Muscle of leg (tissue), 11 donors: ENCODE results near the gene CD2AP. TPM values are rescaled to one million over a fixed set of nuclear protein-coding genes. Genes with fewer than 3 reads are reported as not detected.
"Not testable (repeated sequence)": the region's sequence is repeated elsewhere in the genome, so short reads cannot be mapped to it uniquely, and the experiment has no call there.

Source experiments
- DNase-seq: peaks from one replicate; pipeline ENCODE4 v3.0.0; 2013
- H3K27ac ChIP-seq: one replicate; pipeline ENCODE4 v1.5.1; 2013; ENCODE audit warnings: mild to moderate bottlenecking, low read length, control low read depth
- H3K27me3 ChIP-seq: one replicate; pipeline ENCODE4 v1.6.1; 2013; ENCODE audit warnings: low read length; ENCODE audit not compliant: control insufficient read depth, insufficient read depth
- H3K36me3 ChIP-seq: one replicate; pipeline ENCODE4 v1.6.1; 2013; ENCODE audit warnings: low read length; ENCODE audit not compliant: control insufficient read depth, insufficient read depth
- H3K4me1 ChIP-seq: one replicate; pipeline ENCODE4 v1.6.1; 2013; ENCODE audit warnings: low read length; ENCODE audit not compliant: control insufficient read depth, insufficient read depth
- H3K4me3 ChIP-seq: one replicate; pipeline ENCODE4 v1.5.1; 2013; ENCODE audit warnings: low read length, control low read depth
- H3K9me3 ChIP-seq: replicated peaks from 2 replicates; pipeline ENCODE4 v1.6.1; 2013; ENCODE audit warnings: low read depth, low read length; ENCODE audit not compliant: control insufficient read depth
- WGBS: methylation state at CpG from one replicate; pipeline ENCODE4 v1.1.5; 2013; ENCODE audit warnings: missing lambda C conversion rate; ENCODE audit not compliant: insufficient coverage; 5-methylcytosine and 5-hydroxymethylcytosine counted together
- polyA plus RNA-seq, 8 donors: library from polyadenylated mRNA; unstranded; fragments of 120-200 nt; gene quantifications; one replicate each; pipeline versions ENCODE4 v1.2.1 to v1.2.3, GENCODE V29; 2013; ENCODE audit warnings: inconsistent platforms in 1 of 8, low replicate concordance in 1 of 8; ENCODE audit not compliant: insufficient read length in 8 of 8, insufficient read depth in 1 of 8
- total RNA-seq: library from RNA; stranded (reverse); fragments of 120-200 nt; gene quantifications from one replicate; pipeline ENCODE4 v1.2.4, GENCODE V29; 2013

The CD2AP gene
- total and polyA plus RNA-seq, 9 donors, result 8.9 to 12.7 (median 10.5) TPM

DNA sequence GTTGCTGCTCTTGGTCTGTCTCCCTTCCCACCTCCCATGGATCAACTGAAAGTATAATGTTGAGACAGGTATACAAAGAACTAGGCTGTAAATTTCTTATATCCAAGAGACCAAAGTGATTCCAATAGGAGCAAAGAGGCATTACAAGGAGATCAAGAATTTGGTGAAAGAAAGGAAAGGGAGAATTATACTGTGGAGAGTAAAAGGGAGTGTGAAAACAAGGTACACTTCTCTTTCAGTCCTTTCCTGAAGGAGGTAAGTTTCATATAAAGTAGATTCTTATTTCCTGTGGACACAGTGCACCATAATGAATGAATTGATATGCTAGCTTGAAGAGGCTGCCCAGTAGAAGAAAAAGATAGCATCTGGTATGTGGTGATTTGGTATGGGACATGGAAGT, 49.7 kb downstream of the CD2AP start:
- H3K4me1 ChIP-seq, result no peaks in the 10 kb centered on the region
- H3K27ac ChIP-seq, result no peak overlapping the region
- H3K9me3 ChIP-seq, result no peaks in the 10 kb centered on the region
- no peaks in the 10 kb centered on the region for H3K36me3 ChIP-seq
- H3K27me3 ChIP-seq, result no peaks in the 10 kb centered on the region
- no peak overlapping the region for H3K4me3 ChIP-seq
- no peak for DNase-seq

DNA sequence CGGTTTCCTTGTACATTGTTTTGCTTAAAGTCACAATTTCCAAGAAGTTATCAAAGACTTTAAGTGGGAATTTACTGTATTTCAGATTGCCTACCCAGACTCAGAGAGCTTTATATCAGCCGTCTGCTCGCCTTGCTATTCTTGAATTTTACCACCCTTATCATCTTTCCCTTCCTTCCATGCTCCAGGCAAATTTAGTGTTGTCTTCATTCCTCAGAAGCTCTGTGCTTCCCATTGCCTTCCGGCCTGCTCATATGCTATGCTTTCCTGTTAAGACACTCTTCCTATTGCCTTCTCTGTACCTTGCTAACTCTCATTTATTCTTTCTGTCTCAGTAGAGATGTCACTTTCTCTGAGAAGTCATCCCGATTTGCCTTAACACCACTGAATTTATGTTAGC, 52.1 kb downstream of the CD2AP start:
- Histone ChIP-seq H3K27ac (no peak overlapping the region), H3K27me3 (no peaks in the 10 kb centered on the region), H3K4me3 (no peak overlapping the region), H3K4me1 (no peaks in the 10 kb centered on the region), H3K9me3 (no peaks in the 10 kb centered on the region), H3K36me3 (no peaks in the 10 kb centered on the region)
- DNase-seq, result no peak
- 76% methylated on average over 3 of the region's 5 CpGs for WGBS

DNA sequence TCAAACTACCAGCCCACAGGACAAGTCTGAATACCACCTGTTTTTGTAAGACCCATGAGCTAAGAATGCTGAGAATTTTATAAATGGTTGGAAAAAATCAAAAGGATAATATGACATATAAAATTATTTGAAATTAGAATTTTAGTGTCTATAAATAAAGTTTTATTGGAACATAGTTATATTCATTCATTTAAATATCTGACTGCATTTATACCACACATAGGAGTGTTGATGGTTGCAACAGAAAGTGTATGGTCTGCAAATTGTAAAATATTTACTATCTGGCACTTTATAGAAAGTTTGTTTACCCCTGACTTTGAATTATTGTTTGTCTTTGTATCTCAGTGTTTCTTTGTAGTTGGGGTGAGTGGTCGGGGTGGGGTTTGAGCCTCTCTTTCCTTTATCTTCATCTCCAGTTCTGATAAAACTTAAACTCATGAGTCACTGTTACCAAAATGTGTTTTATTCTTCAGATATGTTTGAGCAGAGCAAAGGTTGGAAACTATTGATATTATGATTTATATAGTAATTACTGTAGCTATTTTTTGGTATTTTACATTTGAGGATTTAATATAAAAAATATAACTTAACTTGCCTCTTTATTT, 55.5 kb downstream of the CD2AP start:
- Histone ChIP-seq H3K36me3 (no peaks in the 10 kb centered on the region), H3K27me3 (no peaks in the 10 kb centered on the region), H3K4me1 (no peaks in the 10 kb centered on the region), H3K9me3 (no peaks in the 10 kb centered on the region), H3K27ac (no peak overlapping the region), H3K4me3 (no peak overlapping the region)
- WGBS, result no CpG with 5 or more reads among the region's 1 CpG
- no peak for DNase-seq

- H3K27me3 ChIP-seq, result no peaks in the 10 kb centered on the region
- H3K27ac ChIP-seq, result no peak overlapping the region
- H3K4me3 ChIP-seq, result no peak overlapping the region
- no peaks in the 10 kb centered on the region for H3K9me3 ChIP-seq
- H3K4me1 ChIP-seq, result no peaks in the 10 kb centered on the region
- H3K36me3 ChIP-seq, result no peaks in the 10 kb centered on the region
- no peak for DNase-seq
These were observed 56.5 kb downstream of the CD2AP start for GRCh38 chr6:47534063-47534462.

- Histone ChIP-seq H3K4me3 (no peak overlapping the region), H3K36me3 (no peaks in the 10 kb centered on the region), H3K27me3 (no peaks in the 10 kb centered on the region), H3K27ac (peak overlapping the region; percentile 59), H3K4me1 (no peaks in the 10 kb centered on the region), H3K9me3 (no peaks in the 10 kb centered on the region)
- no CpG with 5 or more reads among the region's 2 CpGs for WGBS
- DNase-seq, result peak; percentile 93
These were observed 58.0 kb downstream of the CD2AP start for GRCh38 chr6:47535316-47536225.

- Histone ChIP-seq H3K4me3 (no peak overlapping the region), H3K9me3 (no peaks in the 10 kb centered on the region), H3K27me3 (no peaks in the 10 kb centered on the region), H3K36me3 (no peaks in the 10 kb centered on the region), H3K4me1 (no peaks in the 10 kb centered on the region), H3K27ac (no peak overlapping the region)
- 100% methylated on average over 2 of the region's 4 CpGs for WGBS
- DNase-seq, result no peak
These were observed 59.3 kb downstream of the CD2AP start for GRCh38 chr6:47536816-47537401.

- WGBS, result 100% methylated on average over 2 of the region's 6 CpGs
- no peak for DNase-seq
- Histone ChIP-seq H3K36me3 (peaks cover 12% of the 10 kb centered on the region), H3K9me3 (no peaks in the 10 kb centered on the region), H3K27me3 (no peaks in the 10 kb centered on the region), H3K27ac (no peak overlapping the region), H3K4me3 (no peak overlapping the region), H3K4me1 (no peaks in the 10 kb centered on the region)
These were observed 67.6 kb downstream of the CD2AP start for GRCh38 chr6:47545223-47545622.

- H3K9me3 ChIP-seq, result peaks cover 2% of the 10 kb centered on the region
- H3K27me3 ChIP-seq, result no peaks in the 10 kb centered on the region
- no peak overlapping the region for H3K27ac ChIP-seq
- H3K4me1 ChIP-seq, result no peaks in the 10 kb centered on the region
- H3K4me3 ChIP-seq, result no peak overlapping the region
- H3K36me3 ChIP-seq, result no peaks in the 10 kb centered on the region
- no CpG with 5 or more reads among the region's 4 CpGs for WGBS
- DNase-seq, result no peak
These were observed 74.1 kb downstream of the CD2AP start for GRCh38 chr6:47551670-47552069.

- peaks cover 2% of the 10 kb centered on the region for H3K9me3 ChIP-seq
- H3K27me3 ChIP-seq, result no peaks in the 10 kb centered on the region
- DNase-seq, result no peak
- H3K4me3 ChIP-seq, result no peak overlapping the region
- no CpG with 5 or more reads among the region's 2 CpGs for WGBS
- no peaks in the 10 kb centered on the region for H3K4me1 ChIP-seq
- no peak overlapping the region for H3K27ac ChIP-seq
- H3K36me3 ChIP-seq, result no peaks in the 10 kb centered on the region
These were observed 74.7 kb downstream of the CD2AP start for GRCh38 chr6:47552319-47552718.

- not testable (repeated sequence) for H3K36me3 ChIP-seq, H3K9me3 ChIP-seq, H3K27me3 ChIP-seq, H3K27ac ChIP-seq, H3K4me3 ChIP-seq, H3K4me1 ChIP-seq, DNase-seq
- whole genome bisulfite sequencing, result no CpG with 5 or more reads among the region's 3 CpGs
These were observed 75.7 kb downstream of the CD2AP start for GRCh38 chr6:47553243-47553642.
